Mucosa of gallbladder (tissue), 1 donor: ENCODE data around the gene CHMP1A. TPM values are rescaled to one million over a fixed set of nuclear protein-coding genes. Genes with fewer than 3 reads are reported as not detected.
"Not testable (repeated sequence)": the region's sequence is repeated elsewhere in the genome, so short reads cannot be mapped to it uniquely, and the experiment has no call there.

Experiments used
- DNase-seq: peaks from one replicate; pipeline ENCODE4 v3.0.0-alpha.2; 2020; ENCODE audit warnings: low spot score
- total RNA-seq: library from RNA; stranded (reverse); gene quantifications from one replicate; pipeline ENCODE4 v1.2.1, GENCODE V29; 2021
- donor health status: DM: no; HTN: no; CAD: no.

CHMP1A gene
- 139 TPM for total RNA-seq

GRCh38 chr16:89657442-89658220 is at the start of gene CHMP1A, which contains the start of gene SPATA33:
TSS of gene CHMP1A (minus strand) at chr16:89657708. CDS start at chr16:89657588, 120 bp downstream.
TSS of gene SPATA33 (plus strand) at chr16:89657836. CDS start at chr16:89657912, 76 bp downstream.
- peak; percentile 92 for DNase-seq

GRCh38 chr16:89706518-89707260 is 49.2 kb upstream of the CHMP1A start:
- DNase-seq, result no peak

GRCh38 chr16:89705006-89705405 is 47.5 kb upstream of the CHMP1A start:
- DNase-seq, result no peak

GRCh38 chr16:89704281-89704680 is 46.8 kb upstream of the CHMP1A start:
- DNase-seq, result no peak

- peak; percentile 94 for DNase-seq
These were observed 44.2 kb upstream of the CHMP1A start, which contains the start of gene SPATA2L for GRCh38 chr16:89701425-89702406. TSS of gene SPATA2L (minus strand) at chr16:89701705. CDS start at chr16:89701232, 473 bp downstream.

GRCh38 chr16:89700649-89701424 is 43.3 kb upstream of the CHMP1A start:
- DNase-seq, result peak; percentile 65

GRCh38 chr16:89700100-89700648 is 42.7 kb upstream of the CHMP1A start:
- peak; percentile 99 for DNase-seq

- DNase-seq, result not testable (repeated sequence)
These were observed 42.2 kb upstream of the CHMP1A start for GRCh38 chr16:89699629-89700099.

GRCh38 chr16:89698717-89699116 is 41.2 kb upstream of the CHMP1A start:
- DNase-seq, result not testable (repeated sequence)

GRCh38 chr16:89697616-89698331 is 40.3 kb upstream of the CHMP1A start:
- no peak for DNase-seq

GRCh38 chr16:89697161-89697615 is 39.7 kb upstream of the CHMP1A start:
- DNase-seq, result no peak

GRCh38 chr16:89696670-89697128 is 39.2 kb upstream of the CHMP1A start:
- no peak for DNase-seq

- no peak for DNase-seq
These were observed 38.6 kb upstream of the CHMP1A start for GRCh38 chr16:89695875-89696669.

GRCh38 chr16:89695086-89695874 is 37.8 kb upstream of the CHMP1A start:
- no peak for DNase-seq

- not testable (repeated sequence) for DNase-seq
These were observed 37.2 kb upstream of the CHMP1A start for GRCh38 chr16:89694784-89695085.

GRCh38 chr16:89693931-89694783 is 36.6 kb upstream of the CHMP1A start:
- DNase-seq, result no peak

GRCh38 chr16:89693289-89693731 is 35.8 kb upstream of the CHMP1A start:
- DNase-seq, result no peak
